K562 (cell line): ENCODE results near the gene FAM98C. TPM values are rescaled to one million over a fixed set of nuclear protein-coding genes. Genes with fewer than 3 reads are reported as not detected.
A peak's percentile ranks its signal among the peaks of the same experiment; 100 is the strongest.

Source experiments
- CLOCK ChIP-seq: fragments of 250-450 bp; sonication (Bioruptor Pico); IDR thresholded peaks from 2 replicates; pipeline ENCODE4 v1.4.0; 2020; ENCODE audit warnings: mild to moderate bottlenecking, moderate library complexity, borderline replicate concordance
- ELK1 ChIP-seq: sonication (generic); formaldehyde crosslinking; IDR thresholded peaks from 2 replicates; pipeline ENCODE4 v1.8.1; 2022; ENCODE audit warnings: missing genetic modification reagents
- EP300 ChIP-seq: IDR thresholded peaks from 2 replicates; pipeline ENCODE4 v1.6.1; 2012; ENCODE audit warnings: low read length, improper control_type of control experiment
- EZH2 ChIP-seq: IDR thresholded peaks from 2 replicates; pipeline ENCODE4 v1.6.1; 2012; ENCODE audit warnings: low read depth, mild to moderate bottlenecking, inconsistent platforms, low read length, borderline replicate concordance
- HIVEP1 ChIP-seq: fragments of 250-450 bp; sonication (Bioruptor Pico); IDR thresholded peaks from 2 replicates; pipeline ENCODE4 v1.4.0; 2020; ENCODE audit warnings: mild to moderate bottlenecking
- HNRNPH1 ChIP-seq: fragments of 200-400 bp; formaldehyde crosslinking; optimal IDR thresholded peaks from 2 replicates; pipeline ENCODE3; 2017; ENCODE audit warnings: low read depth, mild to moderate bottlenecking, low read length, moderate library complexity
- MECOM ChIP-seq: fragments of 250-450 bp; sonication (Bioruptor Pico); IDR thresholded peaks from 2 replicates; pipeline ENCODE4 v1.8.0; 2022; ENCODE audit warnings: inconsistent platforms
- PHTF2 ChIP-seq: fragments of 250-450 bp; sonication (Bioruptor Pico); IDR thresholded peaks from 2 replicates; pipeline ENCODE4 v1.5.0; 2021; ENCODE audit warnings: mild to moderate bottlenecking
- POLR2B ChIP-seq: fragments of 450-650 bp; IDR thresholded peaks from 2 replicates; pipeline ENCODE4 v1.6.1; 2018; ENCODE audit warnings: low read depth; ENCODE audit not compliant: partially characterized antibody
- PTRF ChIP-seq: fragments of 450-650 bp; IDR thresholded peaks from 2 replicates; pipeline ENCODE4 v1.6.1; 2016; ENCODE audit warnings: mild to moderate bottlenecking, missing genetic modification characterization, missing compliant biosample characterization
- SIN3A ChIP-seq, 2 experiments: fragments of 150-350 bp in 1 of 2; IDR thresholded peaks; 2 replicates each; pipeline ENCODE4 v1.6.1; 2011 to 2016; ENCODE audit warnings: borderline replicate concordance in 2 of 2, low read depth in 2 of 2, low read length in 2 of 2, mild to moderate bottlenecking in 2 of 2, moderate library complexity in 2 of 2; ENCODE audit not compliant: control insufficient read depth in 1 of 2
- STAT5B ChIP-seq: fragments of 250-450 bp; sonication (Bioruptor Pico); IDR thresholded peaks from 2 replicates; pipeline ENCODE4 v1.8.0; 2021; ENCODE audit warnings: mild to moderate bottlenecking, inconsistent platforms
- TFAP4 ChIP-seq: sonication (generic); formaldehyde crosslinking; IDR thresholded peaks from 2 replicates; pipeline ENCODE4 v1.8.0; 2022; ENCODE audit warnings: missing genetic modification reagents, mild to moderate bottlenecking, moderate library complexity, borderline replicate concordance
- XRCC5 ChIP-seq: fragments of 200-400 bp; formaldehyde crosslinking; IDR thresholded peaks from 2 replicates; pipeline ENCODE4 v1.6.1; 2017; ENCODE audit warnings: low read depth, mild to moderate bottlenecking, low read length
- ZNF318 ChIP-seq, 2 experiments: fragments of 450-650 bp; IDR thresholded peaks; 2 replicates each; pipeline ENCODE4 v1.6.1; 2016; ENCODE audit warnings: mild to moderate bottlenecking in 2 of 2, borderline replicate concordance in 1 of 2, low read depth in 1 of 2, moderate library complexity in 1 of 2
- ZNF561 ChIP-seq: fragments of 450-650 bp; formaldehyde crosslinking; conservative IDR thresholded peaks from 2 replicates; pipeline ENCODE4 v1.4.0; 2020; ENCODE audit warnings: mild to moderate bottlenecking, moderate library complexity
- polyA plus RNA-seq, 8 experiments: library from polyadenylated mRNA; depleted of rRNA in 4 of 8; stranded (reverse) in 5 of 8; unstranded in 3 of 8; fragments of >200 nt; fragmentation: Nextera tagmentation in 2 of 8; fragmentation: Illumina TruSeq in 1 of 8; extraction: Ambion mirVana in 2 of 8; extraction: Trizol in 1 of 8; gene quantifications; 2 replicates each; pipeline versions ENCODE4 v1.2.1 to v1.2.3, GENCODE V29; 2011 to 2014; ENCODE audit warnings: inconsistent platforms in 1 of 8, missing spikeins in 1 of 8
- total RNA-seq, 7 experiments: library from RNA; depleted of rRNA in 6 of 7; stranded (reverse); fragments of >200 nt in 6 of 7; fragmentation: Illumina TruSeq in 2 of 7; extraction: Trizol in 2 of 7; gene quantifications; 2 replicates each; pipeline versions ENCODE4 v1.2.1 to v1.2.3, GENCODE V29; 2011 to 2021; ENCODE audit warnings: low replicate concordance in 1 of 7

The FAM98C gene
- total and polyA plus RNA-seq, 9 of the 15 experiments (the other 6 are each of a cell fraction or from before 2014, with no cell fraction given): 1.7 to 43.8 (median 13.7) TPM

- TF ChIP-seq ZNF318 (IDR thresholded peaks at IDR 0.05; ENCODE audit: borderline replicate concordance in 1 of 2, low read depth in 1 of 2) (no peak), MECOM (CRISPR knock-in tag) (no peak), HNRNPH1 (no peak), HIVEP1 (CRISPR knock-in tag) (0 out of 2 replicates have a peak, but pooled peaks have one; percentile 19), STAT5B (CRISPR knock-in tag) (no peak), TFAP4 (CRISPR knock-in tag) (no peak), ELK1 (CRISPR knock-in tag) (no peak), SIN3A (IDR thresholded peaks at IDR 0.05; ENCODE audit: borderline replicate concordance in 2 of 2, control insufficient read depth in 1 of 2, low read depth in 2 of 2, low read length in 2 of 2) (no peak), PHTF2 (CRISPR knock-in tag) (no peak), POLR2B (peak; percentile 44), XRCC5 (no peak), PTRF (no peak; the same call in 1 of the 2 replicates), CLOCK (CRISPR knock-in tag) (no peak), ZNF561 (CRISPR knock-in tag) (no peak), EZH2 (no peak), EP300 (no peak)
Observed at GRCh38 chr19:38402623-38402966, 298 bp upstream of the FAM98C start (continued).
